ENCODE data around the gene ARAP1. TPM values are rescaled to one million over a fixed set of nuclear protein-coding genes. Genes with fewer than 3 reads are reported as not detected.

ARAP1 gene
- polyA plus RNA-seq, 1 donor from 2014 or later: 3.5 TPM

DNA sequence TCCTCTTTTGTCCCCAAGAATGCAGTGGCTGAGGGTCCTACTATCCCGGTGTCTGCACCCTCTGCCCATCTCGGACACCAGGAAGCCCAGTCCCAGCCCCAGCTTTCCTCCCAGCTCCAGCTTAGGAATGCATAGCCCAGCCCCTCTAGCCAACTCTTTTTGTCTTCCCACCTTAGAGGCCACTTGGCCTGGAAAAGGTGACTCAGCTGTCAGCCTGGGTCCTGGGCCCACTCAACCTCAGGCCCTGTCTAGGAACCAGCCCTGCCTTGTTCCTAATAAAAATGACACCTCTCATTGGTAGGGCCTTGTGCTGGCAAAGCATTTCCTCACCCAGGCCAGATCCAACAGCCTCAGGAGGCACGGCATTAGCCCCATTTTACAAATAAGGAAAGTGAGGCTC lies 106.2 kb downstream of the ARAP1 start:
- Histone ChIP-seq H3K4me2 (ENCODE audit: low read length) (no peak overlapping the region), H3K9ac (ENCODE audit: low read length) (no peak overlapping the region), H3K27ac (ENCODE audit: low read length) (no peak overlapping the region), H3K9me2 (ENCODE audit: insufficient read depth, low read length) (no peaks in the 10 kb centered on the region), H2AFZ (ENCODE audit: low read depth, low read length) (no peak overlapping the region), H3K27me3 (ENCODE audit: insufficient read depth, low read depth, low read length) (peaks cover 27% of the 10 kb centered on the region), H3K36me3 (ENCODE audit: insufficient read depth, low read length) (no peaks in the 10 kb centered on the region), H3K4me3 (ENCODE audit: low read length) (no peak overlapping the region), H3K79me2 (replicated peaks; ENCODE audit: insufficient read depth, low read length) (no peaks in the 10 kb centered on the region), H4K20me1 (ENCODE audit: insufficient read depth) (no peaks in the 10 kb centered on the region), H3F3A (ENCODE audit: insufficient read depth, low read length, poor library complexity, severe bottlenecking) (no peaks in the 10 kb centered on the region), H3K9me3 (ENCODE audit: low read length) (no peaks in the 10 kb centered on the region)
- TF ChIP-seq TAF1 (IDR thresholded peaks at IDR 0.05; ENCODE audit: low read depth): no peak
- no peak for TF ChIP-seq RAD21 (conservative IDR thresholded peaks at IDR 0.05)
- TF ChIP-seq EZH2 (IDR thresholded peaks at IDR 0.05; ENCODE audit: borderline replicate concordance, insufficient read depth, low read length, poor library complexity, severe bottlenecking): no peak
- TF ChIP-seq POLR2AphosphoS5 (IDR thresholded peaks at IDR 0.05): no peak
- no peak for TF ChIP-seq REST (IDR thresholded peaks at IDR 0.05; ENCODE audit: borderline replicate concordance)
- TF ChIP-seq SMC3 (conservative IDR thresholded peaks at IDR 0.05; ENCODE audit: poor library complexity): no peak
- no peak for TF ChIP-seq MXI1 (conservative IDR thresholded peaks at IDR 0.05; ENCODE audit: poor library complexity, severe bottlenecking)
- no peak for TF ChIP-seq CTCF (IDR thresholded peaks at IDR 0.05; ENCODE audit: poor library complexity, severe bottlenecking)
- no peak for TF ChIP-seq EP300 (conservative IDR thresholded peaks at IDR 0.05; ENCODE audit: poor library complexity, severe bottlenecking)

GRCh38 chr11:72643547-72643946 lies 108.7 kb downstream of the ARAP1 start:
- no peaks in the 10 kb centered on the region for H3K79me2 ChIP-seq (replicated peaks; ENCODE audit: insufficient read depth, low read length)
- no peaks in the 10 kb centered on the region for H3K36me3 ChIP-seq (ENCODE audit: insufficient read depth, low read length)
- H4K20me1 ChIP-seq (ENCODE audit: insufficient read depth): no peaks in the 10 kb centered on the region
- no peaks in the 10 kb centered on the region for H3F3A ChIP-seq (ENCODE audit: insufficient read depth, low read length, poor library complexity, severe bottlenecking)
- no peak for TF ChIP-seq SMC3 (conservative IDR thresholded peaks at IDR 0.05; ENCODE audit: poor library complexity)
- no peak for TF ChIP-seq POLR2AphosphoS5 (IDR thresholded peaks at IDR 0.05)
- TF ChIP-seq REST (IDR thresholded peaks at IDR 0.05; ENCODE audit: borderline replicate concordance): no peak
- no peak for TF ChIP-seq RAD21 (conservative IDR thresholded peaks at IDR 0.05)
- TF ChIP-seq MXI1 (conservative IDR thresholded peaks at IDR 0.05; ENCODE audit: poor library complexity, severe bottlenecking): no peak
- no peak for TF ChIP-seq CTCF (IDR thresholded peaks at IDR 0.05; ENCODE audit: poor library complexity, severe bottlenecking)
- TF ChIP-seq EZH2 (IDR thresholded peaks at IDR 0.05; ENCODE audit: borderline replicate concordance, insufficient read depth, low read length, poor library complexity, severe bottlenecking): no peak
- no peak for TF ChIP-seq EP300 (conservative IDR thresholded peaks at IDR 0.05; ENCODE audit: poor library complexity, severe bottlenecking)
- TF ChIP-seq TAF1 (IDR thresholded peaks at IDR 0.05; ENCODE audit: low read depth): no peak
- H3K9me3 ChIP-seq (ENCODE audit: low read length): no peaks in the 10 kb centered on the region
- no peaks in the 10 kb centered on the region for H3K9me2 ChIP-seq (ENCODE audit: insufficient read depth, low read length)
- H3K4me3 ChIP-seq (ENCODE audit: low read length): peak overlapping the region; percentile 68
- H2AFZ ChIP-seq (ENCODE audit: low read depth, low read length): no peak overlapping the region
- H3K9ac ChIP-seq (ENCODE audit: low read length): no peak overlapping the region
- H3K4me2 ChIP-seq (ENCODE audit: low read length): no peak overlapping the region
- H3K27me3 ChIP-seq (ENCODE audit: insufficient read depth, low read depth, low read length): peaks cover 35% of the 10 kb centered on the region
- H3K27ac ChIP-seq (ENCODE audit: low read length): no peak overlapping the region

All from neural cell (in vitro differentiated cells).